Right atrium auricular region (tissue), 2 donors: ENCODE data around the gene ABCG8. TPM values are rescaled to one million over a fixed set of nuclear protein-coding genes. Genes with fewer than 3 reads are reported as not detected.

Source experiments
- DNase-seq: peaks from one replicate; pipeline ENCODE4 v3.0.0-alpha.2; 2019; ENCODE audit warnings: low spot score
- H3K27ac ChIP-seq, 2 donors: fragments of 200-600 bp; sonication (generic); 1 replicate in 1 of 2; 2 replicates in 1 of 2; pipeline ENCODE4 v1.5.1; 2016 to 2019
- H3K27me3 ChIP-seq, 2 donors: fragments of 200-600 bp; sonication (generic); one replicate each; pipeline versions ENCODE4 v1.5.1 to v1.6.0; 2017 to 2019
- H3K36me3 ChIP-seq: fragments of 200-600 bp; sonication (generic); one replicate; pipeline ENCODE4 v1.5.1; 2016
- H3K4me1 ChIP-seq, 2 donors: fragments of 200-600 bp; sonication (generic); one replicate each; pipeline versions ENCODE4 v1.5.1 to v1.6.0; 2017 to 2019
- H3K4me3 ChIP-seq, 2 donors: fragments of 200-600 bp; sonication (generic); 1 replicate in 1 of 2; 2 replicates in 1 of 2; pipeline ENCODE4 v1.5.1; 2017 to 2019; ENCODE audit warnings: mild to moderate bottlenecking in 1 of 2, moderate library complexity in 1 of 2
- H3K9me3 ChIP-seq, 2 donors: fragments of 200-600 bp; sonication (generic); one replicate each; pipeline ENCODE4 v1.5.1; 2019
- total RNA-seq, 2 donors: library from RNA; depleted of rRNA; stranded (reverse); fragments of >200 nt; gene quantifications; one replicate each; pipeline ENCODE4 v1.1.0, GENCODE V29; 2016
- TF ChIP-seq, protein P1 (sequence below), 2 donors: fragments of 200-600 bp; sonication (generic); IDR thresholded peaks; one replicate each; pipeline ENCODE4 v1.5.1; 2019; ENCODE audit warnings: antibody characterized with exemption in 2 of 2

Gene ABCG8
- total RNA-seq, 2 donors from 2014 or later, result not detected

DNA sequence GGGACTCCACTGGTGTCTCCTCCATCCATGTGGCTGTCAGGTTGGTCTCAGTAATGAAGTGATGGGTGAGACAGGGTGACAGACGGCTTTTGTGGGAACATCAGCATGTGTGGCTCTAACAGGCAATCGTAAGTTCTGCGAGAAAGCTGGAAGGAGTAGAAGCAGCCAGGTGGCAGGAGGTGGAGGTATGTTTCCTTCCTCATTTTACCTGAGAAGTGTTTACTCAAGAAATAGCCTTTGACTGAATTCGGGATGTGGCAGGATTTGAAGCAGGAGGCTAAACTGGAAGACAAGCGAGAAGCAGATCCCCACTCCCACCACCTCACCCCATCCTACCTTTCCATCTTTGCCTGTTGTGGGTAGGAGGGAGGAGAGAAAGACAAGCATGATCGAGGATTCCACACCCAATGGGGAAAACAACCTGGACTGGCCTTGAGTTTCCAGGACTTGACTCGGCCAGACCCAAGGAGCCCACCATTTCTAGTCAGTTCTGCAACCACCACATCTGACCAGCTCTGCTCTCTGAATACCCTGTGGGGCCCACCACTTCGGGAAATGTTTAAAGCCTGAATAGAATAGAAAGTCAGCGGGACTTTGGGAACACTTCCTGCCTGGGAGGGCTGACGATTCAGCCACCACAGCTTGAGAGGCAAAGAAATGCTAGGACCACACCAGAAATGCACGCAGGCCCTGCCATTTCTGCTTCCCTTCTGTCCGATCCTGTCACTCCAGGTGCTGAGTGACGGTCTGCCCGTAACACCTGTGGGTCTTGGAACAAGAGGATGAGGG lies 1.2 kb downstream of the ABCG8 start:
- no peaks in the 10 kb centered on the region for H3K4me1 ChIP-seq
- no peaks in the 10 kb centered on the region for H3K27me3 ChIP-seq
- TF ChIP-seq, protein P1, sequence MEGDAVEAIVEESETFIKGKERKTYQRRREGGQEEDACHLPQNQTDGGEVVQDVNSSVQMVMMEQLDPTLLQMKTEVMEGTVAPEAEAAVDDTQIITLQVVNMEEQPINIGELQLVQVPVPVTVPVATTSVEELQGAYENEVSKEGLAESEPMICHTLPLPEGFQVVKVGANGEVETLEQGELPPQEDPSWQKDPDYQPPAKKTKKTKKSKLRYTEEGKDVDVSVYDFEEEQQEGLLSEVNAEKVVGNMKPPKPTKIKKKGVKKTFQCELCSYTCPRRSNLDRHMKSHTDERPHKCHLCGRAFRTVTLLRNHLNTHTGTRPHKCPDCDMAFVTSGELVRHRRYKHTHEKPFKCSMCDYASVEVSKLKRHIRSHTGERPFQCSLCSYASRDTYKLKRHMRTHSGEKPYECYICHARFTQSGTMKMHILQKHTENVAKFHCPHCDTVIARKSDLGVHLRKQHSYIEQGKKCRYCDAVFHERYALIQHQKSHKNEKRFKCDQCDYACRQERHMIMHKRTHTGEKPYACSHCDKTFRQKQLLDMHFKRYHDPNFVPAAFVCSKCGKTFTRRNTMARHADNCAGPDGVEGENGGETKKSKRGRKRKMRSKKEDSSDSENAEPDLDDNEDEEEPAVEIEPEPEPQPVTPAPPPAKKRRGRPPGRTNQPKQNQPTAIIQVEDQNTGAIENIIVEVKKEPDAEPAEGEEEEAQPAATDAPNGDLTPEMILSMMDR (IDR thresholded peaks at IDR 0.05), result no peak
- no peaks in the 10 kb centered on the region for H3K9me3 ChIP-seq
- H3K36me3 ChIP-seq, result no peaks in the 10 kb centered on the region
- DNase-seq, result no peak
- no peak overlapping the region for H3K4me3 ChIP-seq
- no peak overlapping the region for H3K27ac ChIP-seq

GRCh38 chr2:43840965-43841364 lies 2.2 kb downstream of the ABCG8 start:
- Histone ChIP-seq H3K36me3 (no peaks in the 10 kb centered on the region), H3K9me3 (no peaks in the 10 kb centered on the region), H3K27ac (no peak overlapping the region), H3K4me3 (no peak overlapping the region), H3K4me1 (no peaks in the 10 kb centered on the region), H3K27me3 (no peaks in the 10 kb centered on the region)
- TF ChIP-seq, protein P1 (IDR thresholded peaks at IDR 0.05), result no peak
- DNase-seq, result no peak

DNA sequence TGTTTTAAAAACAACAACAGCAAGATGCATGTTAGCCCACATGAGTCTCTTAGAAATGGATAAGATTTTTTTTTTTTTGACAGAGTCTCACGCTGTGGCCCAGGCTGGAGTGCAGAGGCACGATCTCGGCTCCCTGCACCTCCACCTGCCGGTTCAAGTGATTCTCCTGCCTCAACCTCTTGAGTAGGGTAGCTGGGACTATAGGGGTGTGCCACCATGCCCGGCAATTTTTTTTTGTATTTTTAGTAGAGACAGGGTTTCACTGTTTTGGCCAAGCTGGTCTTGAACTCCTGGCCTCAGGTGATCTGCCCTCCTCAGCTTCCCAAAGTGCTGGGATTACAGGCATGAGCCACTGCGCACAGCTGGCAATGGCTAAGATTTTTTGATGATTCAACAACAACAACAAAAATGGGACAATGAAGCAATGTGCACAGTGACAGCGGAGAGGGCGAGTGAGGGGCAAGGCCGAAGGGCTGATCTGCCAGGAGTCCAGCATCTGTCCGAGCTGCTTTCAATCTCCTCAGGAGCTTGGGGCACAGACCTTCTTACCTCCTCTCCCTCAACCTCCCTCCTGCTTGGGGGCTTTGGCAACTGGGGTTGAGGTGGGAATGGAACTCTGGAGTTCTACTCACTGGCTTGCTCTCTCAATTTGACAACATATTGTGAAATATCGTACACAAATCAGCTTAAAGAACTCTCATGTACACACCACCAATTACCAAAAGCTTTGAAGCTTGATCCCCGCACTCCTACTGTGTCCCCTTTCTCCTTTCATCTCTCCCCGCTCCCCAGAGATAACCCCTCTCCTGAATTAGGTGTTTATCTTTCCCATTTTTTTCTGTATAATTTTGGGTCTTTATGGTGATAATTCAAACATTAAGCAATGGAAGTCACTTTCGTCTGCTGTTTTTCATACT lies 3.4 kb downstream of the ABCG8 start:
- TF ChIP-seq, protein P1 (IDR thresholded peaks at IDR 0.05), result no peak
- no peaks in the 10 kb centered on the region for H3K4me1 ChIP-seq
- peak; percentile 18 for DNase-seq
- H3K36me3 ChIP-seq, result no peaks in the 10 kb centered on the region
- H3K27ac ChIP-seq, result no peak overlapping the region
- H3K4me3 ChIP-seq, result no peak overlapping the region
- no peaks in the 10 kb centered on the region for H3K27me3 ChIP-seq
- no peaks in the 10 kb centered on the region for H3K9me3 ChIP-seq

GRCh38 chr2:43842866-43843226 lies 4.1 kb downstream of the ABCG8 start:
- H3K9me3 ChIP-seq, result no peaks in the 10 kb centered on the region
- no peak overlapping the region for H3K4me3 ChIP-seq
- no peaks in the 10 kb centered on the region for H3K27me3 ChIP-seq
- no peak for DNase-seq
- no peaks in the 10 kb centered on the region for H3K4me1 ChIP-seq
- TF ChIP-seq, protein P1 (IDR thresholded peaks at IDR 0.05), result no peak
- no peaks in the 10 kb centered on the region for H3K36me3 ChIP-seq
- H3K27ac ChIP-seq, result no peak overlapping the region

DNA sequence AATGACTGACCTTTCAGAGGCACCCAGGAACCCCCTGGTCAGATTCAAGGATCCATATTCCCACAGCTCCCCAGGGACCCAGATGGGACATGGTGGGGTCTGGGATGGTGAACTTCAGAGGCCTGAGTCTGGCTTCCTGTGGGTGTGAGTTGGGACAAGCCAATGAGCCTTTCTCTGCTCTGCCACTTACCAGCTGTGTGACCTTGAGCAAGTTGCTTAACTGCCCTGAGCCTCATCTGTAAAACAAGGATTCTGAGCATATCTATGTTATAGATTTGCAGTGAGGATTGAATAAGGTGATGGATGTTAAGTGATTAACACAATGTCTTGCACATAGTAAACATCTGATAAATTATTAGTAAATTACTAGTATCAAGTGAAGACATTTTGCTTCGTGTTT lies 6.4 kb downstream of the ABCG8 start:
- TF ChIP-seq, protein P1 (IDR thresholded peaks at IDR 0.05), result no peak
- no peaks in the 10 kb centered on the region for H3K27me3 ChIP-seq
- H3K4me3 ChIP-seq, result no peak overlapping the region
- no peaks in the 10 kb centered on the region for H3K9me3 ChIP-seq
- H3K27ac ChIP-seq, result no peak overlapping the region
- DNase-seq, result no peak
- H3K4me1 ChIP-seq, result no peaks in the 10 kb centered on the region
- H3K36me3 ChIP-seq, result no peaks in the 10 kb centered on the region
